Type B pancreatic cell (in vitro differentiated cells): Measurements from ENCODE around the gene RELB. TPM values are rescaled to one million over a fixed set of nuclear protein-coding genes. Genes with fewer than 3 reads are reported as not detected.

Experiments used
- DNase-seq: peaks from one replicate; pipeline ENCODE4 v3.0.0; 2021; ENCODE audit warnings: mixed read lengths; ENCODE audit not compliant: unreplicated experiment; ENCODE audit errors: extremely low spot score
- H3K27ac Mint-ChIP-seq: 2 replicates; pipeline ENCODE4 v1.8.0; 2021; ENCODE audit warnings: mild to moderate bottlenecking, mixed read lengths
- H3K27me3 Mint-ChIP-seq: 2 replicates; pipeline ENCODE4 v1.8.0; 2021; ENCODE audit warnings: mixed read lengths
- H3K36me3 Mint-ChIP-seq: 2 replicates; pipeline ENCODE4 v1.8.0; 2021; ENCODE audit warnings: mixed read lengths
- H3K4me1 Mint-ChIP-seq: one replicate; pipeline ENCODE4 v1.8.0; 2021; ENCODE audit warnings: mixed read lengths; ENCODE audit not compliant: unreplicated experiment
- H3K4me3 Mint-ChIP-seq: 2 replicates; pipeline ENCODE4 v1.8.0; 2021; ENCODE audit warnings: mild to moderate bottlenecking, mixed read lengths
- H3K9me3 Mint-ChIP-seq: 2 replicates; pipeline ENCODE4 v1.8.0; 2021; ENCODE audit warnings: mixed read lengths
- CTCF ChIP-seq: fragments of 200-600 bp; sonication (generic); conservative IDR thresholded peaks from 2 replicates; pipeline ENCODE4 v1.5.0; 2021; ENCODE audit warnings: antibody characterized with exemption, mild to moderate bottlenecking
- long read RNA-seq: library from polyadenylated mRNA; unstranded; transcript quantifications from one replicate; pipeline ENCODE4 v2.0.0, GENCODE V29; 2020
- total RNA-seq: library from RNA; stranded (reverse); gene quantifications from 2 replicates; pipeline ENCODE4 v1.2.1, GENCODE V29; 2021; ENCODE audit warnings: low replicate concordance

RELB gene
- total RNA-seq: 6.9 and 8.4 TPM in 2 replicates
- long read RNA-seq, partial matches to known transcripts: 1 of 1 reads
- long read RNA-seq, other reads (novel, unspliced or antisense): 0 of 1 reads

- peak within 1 kb of the TSS; percentile 96 for H3K4me3 Mint-ChIP-seq
- H3K9me3 Mint-ChIP-seq: no peaks in the 10 kb centered on the region
- H3K4me1 Mint-ChIP-seq: peaks cover 10% of the 10 kb centered on the region
- no peaks in the 10 kb centered on the region for H3K36me3 Mint-ChIP-seq
- peak; percentile 96 for DNase-seq
- no peaks in the 10 kb centered on the region for H3K27me3 Mint-ChIP-seq
- H3K27ac Mint-ChIP-seq: peak within 1 kb of the TSS; percentile 99
- no peak for TF ChIP-seq CTCF
These were observed at the start of gene RELB for GRCh38 chr19:45001087-45001739. Gene RELB, plus strand, starts transcription at chr19:45001464. Its CDS starts 116 bp downstream, at chr19:45001580.

GRCh38 chr19:44954278-44954648 is 47.0 kb upstream of the RELB start:
- H3K4me3 Mint-ChIP-seq: peak overlapping the region; percentile 96
- DNase-seq: no peak
- peaks cover 26% of the 10 kb centered on the region for H3K4me1 Mint-ChIP-seq
- H3K27ac Mint-ChIP-seq: peak overlapping the region; percentile 97
- H3K27me3 Mint-ChIP-seq: no peaks in the 10 kb centered on the region
- TF ChIP-seq CTCF: no peak
- H3K9me3 Mint-ChIP-seq: no peaks in the 10 kb centered on the region
- H3K36me3 Mint-ChIP-seq: no peaks in the 10 kb centered on the region

- Mint-ChIP-seq H3K27ac (peak within 1 kb of the TSS; percentile 97), H3K4me3 (peak within 1 kb of the TSS; percentile 97), H3K9me3 (no peaks in the 10 kb centered on the region), H3K4me1 (peaks cover 26% of the 10 kb centered on the region), H3K36me3 (no peaks in the 10 kb centered on the region), H3K27me3 (no peaks in the 10 kb centered on the region)
- no peak for TF ChIP-seq CTCF
- peak; percentile 97 for DNase-seq
These were observed 46.4 kb upstream of the RELB start, which contains the start of gene CLPTM1 for GRCh38 chr19:44954649-44955504. Gene CLPTM1, plus strand, starts transcription at chr19:44955380. Its CDS starts 16 bp downstream, at chr19:44955396.

- Mint-ChIP-seq H3K4me3 (peak overlapping the region; percentile 97), H3K36me3 (peaks cover 3% of the 10 kb centered on the region), H3K27ac (peak overlapping the region; percentile 90), H3K9me3 (no peaks in the 10 kb centered on the region), H3K27me3 (no peaks in the 10 kb centered on the region), H3K4me1 (peaks cover 26% of the 10 kb centered on the region)
- DNase-seq: no peak
- TF ChIP-seq CTCF: no peak
These were observed 45.5 kb upstream of the RELB start for GRCh38 chr19:44955505-44956439.

GRCh38 chr19:44957526-44957925 is 43.7 kb upstream of the RELB start:
- H3K36me3 Mint-ChIP-seq: peaks cover 3% of the 10 kb centered on the region
- peaks cover 22% of the 10 kb centered on the region for H3K4me1 Mint-ChIP-seq
- no peak for DNase-seq
- no peaks in the 10 kb centered on the region for H3K27me3 Mint-ChIP-seq
- H3K4me3 Mint-ChIP-seq: peak overlapping the region; percentile 97
- no peaks in the 10 kb centered on the region for H3K9me3 Mint-ChIP-seq
- H3K27ac Mint-ChIP-seq: peak overlapping the region; percentile 3
- no peak for TF ChIP-seq CTCF
